ENCODE results near the gene COL6A2.
"Not testable (repeated sequence)": the region's sequence is repeated elsewhere in the genome, so short reads cannot be mapped to it uniquely, and the experiment has no call there.

The COL6A2 gene

DNA sequence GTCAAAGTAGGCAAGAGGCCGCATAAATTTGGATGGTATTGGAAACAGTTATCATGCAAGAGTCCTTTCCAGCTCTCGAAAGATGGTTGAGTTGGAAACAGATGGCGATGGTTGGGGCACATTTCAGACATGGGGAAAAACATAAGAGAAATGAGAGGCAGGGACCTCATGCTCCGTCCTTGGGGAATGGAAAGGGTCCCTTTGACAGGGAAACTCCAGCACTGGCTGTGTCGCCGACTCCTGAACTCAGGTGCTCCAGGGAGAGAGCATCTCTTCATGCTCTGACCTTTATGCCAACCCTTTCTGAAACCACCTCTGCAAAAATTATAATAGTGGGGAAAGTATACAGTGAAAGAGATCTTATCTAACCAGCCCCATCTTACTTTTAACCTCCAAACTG, 36.8 kb upstream of the COL6A2 start:
- DNase-seq, result no peak

DNA sequence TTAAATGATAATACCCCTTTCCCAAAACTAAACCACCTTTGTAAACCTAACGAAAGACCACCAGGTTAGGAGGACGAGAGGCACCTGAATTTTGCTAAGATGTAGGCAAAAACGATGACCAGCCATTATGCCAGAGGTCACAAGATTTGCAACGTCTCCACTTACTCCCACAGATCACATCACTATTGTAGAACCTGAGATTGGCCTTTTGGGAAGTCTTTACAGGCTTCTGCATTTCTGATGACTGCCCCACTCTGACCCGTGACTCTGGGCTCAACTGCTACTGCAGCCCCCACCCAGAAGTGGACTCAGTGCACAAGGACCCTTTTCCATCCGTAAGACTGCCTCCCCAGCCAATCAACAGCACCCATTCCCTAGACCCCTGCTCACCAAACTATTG, 36.4 kb upstream of the COL6A2 start:
- DNase-seq, result no peak

DNA sequence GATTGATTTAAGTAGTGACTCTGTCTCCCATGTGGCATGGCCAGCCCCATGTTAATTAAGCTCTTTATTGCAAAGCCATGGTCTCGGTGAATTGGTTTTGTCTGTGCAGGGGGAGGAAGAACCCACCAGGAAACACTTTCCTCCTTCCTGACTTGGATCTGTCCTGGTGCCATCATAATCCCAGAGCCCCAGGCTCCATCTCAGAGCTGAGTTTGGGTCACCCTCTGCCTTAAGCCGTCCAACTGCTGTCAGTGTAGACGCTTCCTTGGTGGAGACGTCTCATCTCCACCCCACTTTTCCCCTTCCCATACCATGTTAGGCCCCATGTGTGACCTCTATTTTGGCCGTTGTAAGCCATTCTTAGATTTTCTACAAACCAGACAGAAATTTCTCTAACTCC, 36.0 kb upstream of the COL6A2 start:
- no peak for DNase-seq

GRCh38 chr21:46062471-46063211, 35.3 kb upstream of the COL6A2 start:
- no peak for DNase-seq

DNA sequence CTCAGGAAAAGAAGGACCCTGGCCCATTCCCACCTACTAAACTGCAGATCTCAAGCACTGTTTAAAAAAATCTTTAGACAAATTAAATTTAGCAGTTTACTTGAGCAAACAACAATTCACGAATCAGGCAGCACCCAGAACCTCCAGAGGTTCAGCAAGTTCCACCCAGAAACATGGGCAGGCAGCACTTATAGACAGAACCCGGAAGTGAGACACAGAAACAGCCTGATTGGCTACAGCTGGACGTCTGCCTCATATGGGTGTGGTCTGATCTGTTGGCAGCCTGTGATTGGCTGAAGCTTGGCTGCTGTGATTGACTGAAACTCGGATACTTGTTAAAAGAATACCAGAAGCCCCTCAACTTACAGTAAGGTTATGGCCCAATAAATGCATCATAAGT, 34.7 kb upstream of the COL6A2 start:
- DNase-seq, result no peak

- no peak for DNase-seq
These were observed 33.9 kb upstream of the COL6A2 start for GRCh38 chr21:46063734-46064680.

DNA sequence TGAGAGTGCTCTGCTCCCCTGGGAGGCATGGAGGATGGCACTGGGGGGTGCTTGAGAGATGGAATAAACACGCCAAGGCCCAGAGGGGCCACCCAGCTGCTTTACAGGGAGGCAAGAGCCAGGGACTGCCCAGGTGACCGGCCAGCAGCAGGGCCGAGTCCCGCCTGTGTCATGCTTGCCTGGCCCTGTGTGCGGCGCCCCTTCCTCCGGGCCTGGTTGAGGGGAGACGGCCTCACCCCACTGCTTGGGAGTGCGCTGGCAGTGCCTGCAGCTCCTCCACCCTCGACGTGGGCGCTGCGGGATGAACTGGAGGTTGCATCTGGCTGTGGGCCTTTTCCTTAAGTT, 33.1 kb upstream of the COL6A2 start:
- no peak for DNase-seq

- DNase-seq, result no peak
These were observed 32.5 kb upstream of the COL6A2 start for GRCh38 chr21:46065215-46065913.

DNA sequence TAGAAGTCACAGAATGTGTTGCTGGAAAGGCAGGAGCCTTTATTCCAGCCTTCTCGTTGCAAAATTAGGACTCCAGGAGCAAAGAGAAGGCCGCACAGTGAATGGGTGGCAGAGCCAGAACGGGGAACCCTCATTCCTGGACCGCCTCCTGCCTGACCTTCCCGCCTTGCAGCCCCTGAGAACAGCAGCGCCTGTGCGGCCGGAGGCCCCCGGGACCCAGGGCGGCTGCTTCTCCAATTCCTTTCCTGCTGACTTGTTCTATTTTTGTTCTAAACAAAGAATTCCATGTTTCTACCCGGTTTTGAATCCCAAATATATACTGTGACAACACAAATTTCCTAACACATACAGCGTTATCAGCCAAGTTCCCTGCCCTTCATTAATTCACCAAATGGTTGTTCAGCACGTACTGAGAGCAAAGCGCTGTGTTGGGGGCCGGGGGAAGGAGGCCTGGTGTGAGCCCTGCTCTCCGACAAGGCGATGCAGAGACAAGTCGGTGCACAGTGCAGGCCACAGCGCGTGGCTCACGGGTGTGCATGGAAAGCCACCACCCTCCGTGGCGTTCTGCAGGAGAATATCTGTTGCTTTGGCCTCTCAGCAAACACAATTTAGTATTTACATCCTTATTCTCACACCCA, 31.9 kb upstream of the COL6A2 start:
- no peak for DNase-seq

- DNase-seq, result no peak
These were observed 31.2 kb upstream of the COL6A2 start for GRCh38 chr21:46066591-46067331.

GRCh38 chr21:46067505-46068201, 30.3 kb upstream of the COL6A2 start:
- DNase-seq, result no peak

DNA sequence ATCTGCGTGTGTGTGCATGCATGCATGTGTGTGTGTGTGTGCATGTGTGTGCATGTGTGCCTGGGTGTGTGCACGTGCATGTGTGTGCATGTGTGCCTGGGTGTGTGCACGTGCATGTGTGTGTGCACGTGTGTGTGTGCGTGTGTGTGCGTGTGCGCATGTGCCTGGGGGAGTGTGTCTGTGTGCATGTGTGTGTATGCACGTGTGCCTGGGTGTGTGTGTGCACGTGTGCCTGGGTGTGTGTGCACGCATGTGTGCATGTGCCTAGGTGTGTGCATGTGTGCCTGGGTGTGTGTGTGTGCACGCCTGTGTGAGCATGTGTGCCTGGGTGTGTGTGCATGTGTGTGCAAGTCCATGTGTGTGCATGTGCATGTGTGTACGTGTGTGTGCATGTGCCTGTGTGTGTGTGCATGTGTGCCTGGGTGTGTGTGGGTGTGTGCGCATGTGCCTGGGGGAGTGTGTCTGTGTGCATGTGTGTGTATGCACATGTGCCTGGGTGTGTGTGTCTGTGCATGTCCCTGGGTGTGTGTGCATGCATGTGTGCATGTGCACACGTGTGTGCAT, 29.3 kb upstream of the COL6A2 start:
- DNase-seq, result no peak

DNA sequence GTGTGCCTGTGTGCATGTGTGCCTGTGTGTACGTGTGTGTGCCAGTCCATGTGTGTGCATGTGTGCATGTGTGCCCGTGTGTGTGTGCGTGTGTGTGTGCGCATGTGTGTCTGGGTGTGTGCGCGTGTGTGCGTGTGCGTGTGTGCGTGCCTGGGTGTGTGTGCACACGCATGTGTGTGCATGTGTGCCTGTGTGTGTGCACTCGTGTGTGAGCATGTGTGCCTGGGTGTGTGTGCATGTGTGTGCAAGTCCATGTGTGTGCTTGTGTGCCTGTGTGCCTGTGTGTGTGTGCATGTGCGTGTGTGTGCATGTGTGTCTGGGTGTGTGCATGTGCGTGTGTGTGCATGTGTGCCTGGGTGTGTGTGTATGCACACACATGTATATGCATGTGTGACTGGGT, 28.7 kb upstream of the COL6A2 start:
- DNase-seq, result no peak

DNA sequence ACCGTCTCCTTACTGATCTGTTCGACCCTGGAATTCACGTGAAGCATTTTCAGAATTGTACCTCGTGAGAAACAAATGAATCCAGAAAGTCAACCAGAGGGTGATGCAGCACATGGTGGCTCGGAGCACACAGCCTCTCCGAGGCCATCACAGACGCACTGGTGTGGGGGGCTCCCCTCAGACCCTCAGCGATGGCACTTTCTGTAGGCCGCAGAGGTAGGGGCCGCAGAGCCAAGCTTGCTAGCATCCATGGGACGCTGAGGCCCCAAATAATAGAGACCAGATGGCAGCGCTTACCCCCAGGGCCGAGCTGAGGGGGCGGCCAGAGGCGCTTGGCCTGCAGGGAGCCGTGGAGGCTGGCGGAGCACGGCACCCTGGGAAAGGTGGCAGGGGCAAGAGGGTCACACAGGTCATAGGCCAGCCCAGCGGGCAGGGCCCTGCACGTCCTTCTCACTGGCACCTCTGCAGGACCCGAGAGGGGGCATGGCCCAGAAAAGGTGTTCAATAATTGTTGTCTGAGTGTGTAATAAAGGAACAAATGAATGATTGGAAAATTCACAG, 28.1 kb upstream of the COL6A2 start:
- no peak for DNase-seq

- DNase-seq, result no peak
These were observed 26.8 kb upstream of the COL6A2 start for GRCh38 chr21:46071082-46071481.

- DNase-seq, result not testable (repeated sequence)
These were observed 21.2 kb upstream of the COL6A2 start for GRCh38 chr21:46076724-46077123.

DNA sequence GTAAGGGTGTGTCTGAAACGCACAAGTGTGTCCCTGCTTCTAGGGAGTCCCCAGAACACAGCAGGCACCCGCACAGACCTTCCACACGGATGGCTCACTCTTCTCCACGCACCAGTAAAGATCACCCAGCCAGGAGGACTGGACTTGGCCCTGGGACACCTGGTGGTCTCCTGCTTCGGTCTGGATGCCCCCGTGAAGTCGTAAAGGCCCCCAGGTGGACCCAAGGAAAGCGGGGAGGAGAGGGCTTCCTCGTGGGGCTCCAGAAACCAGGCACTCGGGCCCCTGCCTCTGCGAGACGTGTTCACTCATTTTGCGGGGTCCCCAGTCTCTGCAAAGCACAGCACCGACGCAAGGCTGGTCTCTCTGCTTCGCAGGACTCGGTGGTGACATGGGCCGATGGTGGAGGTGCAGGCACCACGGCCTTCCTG, 20.2 kb upstream of the COL6A2 start:
- DNase-seq, result no peak

- DNase-seq, result no peak
These were observed 19.5 kb upstream of the COL6A2 start for GRCh38 chr21:46078322-46078977.

GRCh38 chr21:46078978-46079351, 18.9 kb upstream of the COL6A2 start:
- DNase-seq, result no peak

DNA sequence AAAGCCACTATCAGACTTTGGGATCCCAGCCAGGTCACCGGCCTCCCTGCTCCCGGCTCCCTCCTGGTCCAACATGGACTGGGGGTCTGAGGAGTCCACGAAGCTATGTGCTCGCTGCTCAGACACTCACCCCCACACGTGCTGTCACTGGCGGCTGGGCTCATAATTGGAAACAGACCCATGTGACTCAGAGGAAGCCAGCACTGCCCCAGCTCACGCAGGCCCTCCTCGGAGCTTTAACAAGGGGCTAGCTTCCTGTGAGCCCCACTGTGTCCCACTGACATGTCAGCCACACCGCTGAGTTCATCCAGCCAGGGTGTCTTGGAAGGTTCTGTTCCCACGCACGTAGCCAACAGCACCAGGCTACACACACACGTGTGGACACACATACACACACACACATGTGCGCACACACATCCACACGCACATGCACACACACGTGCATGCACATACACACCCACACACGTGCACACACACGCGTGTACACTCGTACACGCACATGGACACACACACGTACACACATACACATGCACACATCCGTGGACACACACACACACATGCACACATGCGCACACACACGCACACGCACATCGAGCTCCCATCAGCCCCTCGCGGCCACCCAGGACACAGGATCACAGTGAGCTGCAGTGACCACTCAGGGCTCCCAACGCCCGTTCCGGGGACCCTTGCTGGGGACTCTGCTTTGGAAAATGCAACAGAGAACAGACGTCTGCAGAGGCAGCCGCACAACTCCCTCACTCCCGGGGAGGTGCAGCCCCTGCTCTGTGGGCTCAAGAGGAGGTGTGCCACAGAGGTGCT, 18.4 kb upstream of the COL6A2 start:
- no peak for DNase-seq
